Measurements from ENCODE around the gene NLRP1.

NLRP1 gene

DNA sequence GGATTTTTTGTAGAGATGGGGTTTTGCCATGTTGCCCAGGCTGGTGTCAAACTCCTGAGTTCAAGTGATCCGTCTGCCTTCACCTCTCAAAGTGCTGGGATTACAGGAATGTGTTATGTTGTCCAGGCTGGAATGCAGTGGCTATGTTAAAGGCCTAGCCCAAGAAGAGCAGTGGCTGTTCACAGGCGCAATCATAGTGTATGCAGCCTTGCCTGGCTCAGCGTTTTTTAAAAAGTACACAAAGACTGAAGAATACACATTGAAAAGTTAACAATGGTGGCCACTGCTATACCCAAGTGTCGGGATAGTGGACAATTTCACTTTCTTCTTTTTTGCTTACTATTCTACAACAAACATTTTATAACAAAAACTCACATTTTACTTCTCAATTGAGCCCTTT lies 105.3 kb downstream of the NLRP1 start:
- no peak for DNase-seq (ENCODE audit: low read depth in 2 of 2)

DNA sequence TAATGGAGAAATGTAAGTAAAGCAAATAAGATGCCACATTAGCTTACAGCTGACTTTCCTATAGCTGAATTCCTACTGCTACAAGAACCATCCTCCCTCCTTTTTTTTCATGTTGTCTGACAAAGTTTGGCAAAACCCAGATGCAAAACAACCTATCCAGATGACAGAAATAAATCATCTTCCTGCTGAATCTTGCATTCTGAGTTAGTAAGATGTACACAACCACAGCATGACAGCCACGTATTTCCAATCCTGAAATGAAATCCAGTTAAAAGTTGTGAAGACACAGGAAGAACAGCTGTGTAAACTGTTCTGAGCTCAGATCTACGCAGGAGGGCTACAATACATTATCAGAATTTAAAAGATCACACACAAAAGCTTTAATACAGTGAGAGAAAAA lies 110.4 kb downstream of the NLRP1 start:
- no peak for DNase-seq (ENCODE audit: low read depth in 2 of 2)

DNA sequence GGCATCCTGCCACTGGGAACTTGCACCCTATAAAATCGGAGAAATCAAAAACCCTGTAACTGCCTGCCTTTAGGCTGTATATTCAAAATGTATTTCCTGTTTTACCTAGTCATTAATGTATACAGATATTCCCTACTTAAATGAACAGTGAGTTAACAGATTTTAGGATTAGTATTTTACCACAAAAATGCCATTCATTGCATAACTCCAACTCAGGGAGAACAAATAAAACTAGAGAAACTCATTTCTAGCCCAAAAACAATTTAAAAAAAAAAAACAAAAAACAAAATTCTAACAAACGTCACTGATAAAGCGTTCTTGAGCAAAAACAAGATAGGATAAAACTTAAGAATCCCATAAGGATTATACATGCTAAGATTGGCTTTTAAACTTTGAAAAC lies 111.8 kb downstream of the NLRP1 start:
- DNase-seq (ENCODE audit: low read depth in 2 of 2), result no peak

DNA sequence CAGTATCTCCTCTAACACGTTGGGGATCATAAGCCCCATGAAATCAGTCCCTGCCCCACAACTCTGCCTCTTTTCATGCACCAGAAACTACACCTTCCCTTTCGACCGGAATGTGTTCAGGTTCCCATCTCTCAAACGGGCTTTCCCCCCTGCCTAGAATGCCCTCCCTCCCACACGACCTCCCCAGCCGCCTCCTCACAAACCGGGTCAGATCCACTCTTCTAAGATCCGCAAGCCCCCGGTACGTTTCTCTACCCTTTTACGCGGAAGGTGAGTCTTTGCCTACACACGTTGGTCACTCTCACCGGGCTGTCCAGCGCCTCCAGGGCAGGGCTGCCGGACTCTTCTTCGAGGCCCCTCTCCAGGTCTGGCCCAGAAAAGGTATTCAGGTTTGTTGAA lies 116.2 kb downstream of the NLRP1 start:
- no peak for DNase-seq (ENCODE audit: low read depth in 2 of 2)

DNA sequence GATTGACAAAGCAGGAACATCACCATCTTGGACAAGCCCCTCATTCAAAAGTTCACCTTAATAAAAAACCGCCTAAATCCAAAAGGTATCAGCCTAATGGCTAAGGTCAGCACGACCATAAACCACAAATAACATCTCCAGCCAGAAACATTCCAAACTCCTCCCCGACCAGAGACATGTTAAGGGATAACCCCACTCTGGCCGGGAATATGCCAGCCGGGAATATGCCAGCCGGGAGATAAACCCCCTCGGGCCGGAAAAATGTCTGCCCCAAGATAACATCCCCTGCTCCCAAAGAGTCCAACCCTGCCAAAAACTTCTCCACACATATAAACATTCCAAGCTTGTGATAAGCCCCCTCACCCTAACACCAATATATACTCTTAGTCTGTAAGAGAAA lies 116.9 kb downstream of the NLRP1 start:
- no peak for DNase-seq (ENCODE audit: low read depth in 2 of 2)

DNA sequence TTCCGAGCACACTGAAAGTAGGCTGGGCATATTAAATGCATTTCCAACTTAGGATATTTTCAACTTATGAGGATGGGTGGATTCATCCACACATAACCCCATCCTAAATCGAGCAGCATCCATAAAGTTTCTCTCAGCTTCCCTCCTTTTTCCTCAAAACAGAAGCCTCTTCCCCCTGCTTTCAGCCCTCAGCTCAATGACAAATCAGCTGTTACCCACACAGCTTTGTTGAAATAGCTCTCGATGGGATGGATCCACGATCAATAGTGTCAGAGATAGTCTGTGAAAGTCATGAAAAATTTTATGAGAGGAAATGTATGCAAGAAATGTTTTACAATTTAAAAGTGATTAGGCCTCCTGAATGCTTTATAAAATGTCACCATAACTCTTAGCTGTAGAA lies 118.0 kb downstream of the NLRP1 start:
- no peak for DNase-seq (ENCODE audit: low read depth in 2 of 2)

DNA sequence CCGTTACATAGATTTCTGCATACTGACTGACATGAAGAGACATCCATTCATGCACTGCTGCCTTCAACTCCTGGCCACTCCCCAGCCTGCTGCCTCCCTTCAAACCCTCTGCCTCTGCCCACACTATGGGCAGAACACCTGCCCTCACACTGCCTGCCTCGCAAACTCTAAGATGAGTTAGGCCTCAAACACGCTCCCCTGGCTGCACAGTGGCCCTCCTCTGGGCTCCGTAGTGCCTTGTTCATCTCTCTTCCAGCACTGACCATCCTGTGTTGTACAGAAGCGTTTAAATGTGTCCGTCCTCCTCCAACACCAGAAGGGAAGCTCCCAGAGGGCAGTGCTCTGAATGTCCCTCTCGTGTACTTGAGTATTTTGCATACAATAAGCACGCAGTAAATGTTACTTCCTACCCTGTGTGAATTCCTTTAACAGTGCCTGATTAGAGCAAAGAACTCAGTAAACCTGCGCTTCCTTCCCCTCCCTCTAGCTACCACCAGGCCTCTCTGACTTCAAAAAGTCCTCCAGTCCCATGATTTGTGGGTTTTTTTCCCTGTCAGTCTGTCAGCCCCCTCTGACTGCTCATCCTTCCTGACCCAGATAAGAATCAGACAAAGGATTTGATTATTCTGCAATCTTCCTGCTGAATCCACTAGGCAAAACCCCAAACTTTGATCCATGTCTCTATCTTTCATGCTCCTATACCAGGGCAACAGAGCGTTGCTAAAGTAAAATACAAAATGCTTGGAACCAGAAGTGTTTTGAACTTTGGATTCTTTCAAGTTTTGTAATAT lies 119.4 kb downstream of the NLRP1 start:
- no peak for DNase-seq (ENCODE audit: low read depth in 2 of 2)

All from fibroblast of skin of left quadriceps (primary cell).